GM18870 (cell line): ENCODE data around the gene TENM4.

Experiments
- ATAC-seq: cut with Tn5 transposase; IDR thresholded peaks from one replicate; pipeline ENCODE4 v1.9.1; 2021; ENCODE audit warnings: moderate library complexity; ENCODE audit not compliant: unreplicated experiment

TENM4 gene

DNA sequence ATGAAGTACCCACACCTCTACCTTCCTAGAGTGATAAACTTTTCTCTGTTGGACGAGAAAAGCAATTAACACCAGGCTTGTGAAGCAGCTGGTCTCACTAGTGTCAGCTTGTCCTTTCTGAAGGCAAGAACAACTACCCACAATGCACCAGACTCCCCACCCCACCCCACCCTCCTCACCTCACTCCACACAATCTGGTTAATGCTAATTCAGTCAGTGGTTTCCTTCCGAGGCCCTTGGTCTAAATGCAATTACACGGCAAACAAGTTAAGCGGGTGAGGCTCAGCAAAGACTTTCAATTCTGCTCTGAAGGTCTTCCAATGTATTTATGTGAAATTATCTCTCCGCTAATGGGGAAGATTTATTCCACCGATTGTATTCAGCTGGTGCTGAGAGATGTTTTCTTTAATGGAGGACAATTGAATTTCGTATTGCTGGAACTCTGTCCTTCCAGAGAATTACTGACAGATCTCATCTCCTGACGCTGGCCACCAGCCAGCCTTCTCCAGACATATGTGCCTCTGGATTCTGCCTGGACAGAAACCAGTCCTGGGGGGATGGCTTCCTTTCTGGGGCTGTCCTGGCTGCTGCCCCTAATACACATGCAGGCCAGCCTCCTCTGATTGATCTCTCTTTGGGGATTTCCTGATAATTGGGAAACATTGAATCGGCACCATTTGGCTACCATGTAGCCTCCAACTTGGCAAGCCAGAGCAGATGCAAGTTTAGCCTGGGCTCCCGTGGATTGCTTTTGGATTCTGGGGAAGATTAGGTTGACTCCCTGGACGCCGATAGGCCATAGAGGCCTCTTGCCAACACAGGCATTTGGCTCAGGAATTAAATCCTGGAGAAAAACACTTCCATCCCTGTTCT, 700.4 kb downstream of the TENM4 start:
- no peak for ATAC-seq

DNA sequence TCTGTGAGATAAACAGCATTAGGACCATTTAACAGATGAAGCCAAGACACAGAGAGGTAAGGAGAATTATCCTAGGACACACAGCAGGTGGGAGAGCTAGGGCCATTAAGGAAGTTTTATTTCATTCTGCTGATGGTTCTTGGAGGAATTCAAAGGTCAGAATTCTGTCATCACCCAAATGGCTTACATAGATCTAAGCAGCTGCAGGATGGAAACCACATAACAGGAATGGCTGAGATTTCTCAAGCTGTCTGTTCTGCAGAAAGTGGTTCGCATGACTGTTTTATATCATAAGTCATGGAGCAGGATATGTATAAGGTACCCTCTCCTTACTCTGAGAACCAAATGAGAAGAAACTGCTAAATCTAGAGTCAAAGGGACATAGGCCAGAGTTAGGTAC, 702.9 kb downstream of the TENM4 start:
- ATAC-seq, result no peak

DNA sequence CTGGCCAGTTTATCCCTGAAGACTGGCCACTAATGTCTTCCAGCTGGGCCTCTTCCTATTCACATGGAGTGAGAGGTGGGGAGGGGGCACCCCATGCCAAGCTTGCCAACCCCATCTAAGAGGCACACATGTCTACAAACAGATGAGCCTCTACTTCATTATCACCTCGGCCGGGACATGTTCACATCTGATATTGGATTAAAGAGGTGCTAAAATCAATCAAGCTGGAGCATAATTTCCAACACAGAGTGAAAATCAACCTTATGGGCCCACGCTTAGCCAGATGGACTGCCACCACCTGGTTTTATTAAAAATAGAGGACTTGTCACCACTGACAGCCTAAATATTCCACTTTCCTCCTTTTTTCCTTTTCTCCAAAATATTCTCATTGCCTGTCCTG, 703.5 kb downstream of the TENM4 start:
- ATAC-seq, result no peak

DNA sequence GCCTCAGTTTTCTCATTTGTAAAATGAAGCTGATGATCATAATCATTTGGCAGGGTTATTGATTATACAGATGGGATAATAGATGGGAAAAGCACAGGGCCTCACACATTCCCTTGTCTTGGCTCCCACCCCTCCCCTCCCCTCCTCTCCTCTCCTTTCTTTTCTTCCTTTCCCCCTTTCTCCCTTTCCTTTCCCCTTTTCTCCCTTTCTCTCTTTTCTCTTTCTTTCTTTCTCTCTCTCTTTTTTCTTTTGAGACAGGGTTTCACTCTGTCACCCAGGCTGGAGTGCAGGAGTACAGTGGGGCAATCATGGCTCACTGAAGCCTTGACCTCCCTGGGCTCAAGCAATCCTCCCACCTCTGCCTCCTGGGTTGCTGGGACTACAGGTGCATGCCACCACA, 705.1 kb downstream of the TENM4 start:
- ATAC-seq, result no peak

DNA sequence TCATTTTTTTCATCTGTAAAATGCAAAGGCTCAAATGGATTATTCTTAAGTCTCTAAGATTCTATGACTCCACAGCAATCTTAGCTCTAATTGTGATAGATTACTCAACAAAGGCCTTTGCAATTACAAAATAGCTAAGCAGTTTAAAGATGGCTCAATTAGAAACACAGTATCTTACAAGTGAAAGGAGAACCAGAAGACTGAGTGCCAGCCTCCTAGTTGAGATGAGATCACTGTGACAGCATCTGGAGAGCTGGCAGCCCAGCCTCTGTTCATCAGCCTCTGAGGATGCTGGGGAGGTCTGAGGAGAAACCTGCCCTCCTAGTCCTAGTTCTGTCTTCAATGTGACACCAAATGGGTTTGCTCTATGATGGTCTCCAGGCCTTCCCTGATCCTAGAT, 707.8 kb downstream of the TENM4 start:
- ATAC-seq, result no peak

DNA sequence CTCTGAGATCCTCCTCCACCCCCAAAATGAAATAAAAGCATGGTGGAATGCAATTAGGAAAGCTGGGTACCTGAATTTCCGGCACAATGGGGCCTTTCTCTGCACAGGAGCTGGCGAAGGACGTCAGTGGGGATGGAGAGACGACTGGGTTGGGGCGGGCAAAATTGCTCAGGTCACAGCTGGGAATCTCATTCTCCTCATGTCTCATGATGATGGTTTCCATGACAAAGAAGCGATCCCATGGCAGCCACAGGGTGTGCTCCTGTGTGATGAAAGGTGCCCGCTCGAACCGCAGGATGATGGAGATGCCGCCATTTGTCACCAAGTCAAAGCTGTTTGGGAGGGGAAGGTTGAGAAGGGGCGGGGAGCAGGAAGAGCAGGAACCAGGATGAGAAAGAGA, 708.6 kb downstream of the TENM4 start:
- ATAC-seq, result no peak

DNA sequence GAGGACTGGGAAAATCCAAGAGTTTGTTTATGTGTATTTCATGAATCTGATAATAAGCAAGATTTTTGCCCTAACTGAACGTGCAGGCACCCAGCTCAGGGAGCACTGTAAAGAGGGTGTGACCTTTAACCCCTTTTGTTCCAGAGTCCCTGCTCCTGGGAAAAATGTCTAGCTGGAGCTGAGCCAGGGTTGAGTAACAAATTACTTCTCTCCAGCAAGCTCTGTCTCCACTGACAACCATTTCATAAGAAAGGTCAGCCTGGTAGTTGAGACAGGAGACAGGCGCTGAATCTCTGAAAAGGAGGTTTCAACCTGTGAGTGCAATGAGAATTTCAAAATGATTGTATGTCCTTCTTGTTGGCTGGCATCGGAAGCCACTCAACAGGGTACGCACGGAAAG, 709.8 kb downstream of the TENM4 start:
- no peak for ATAC-seq

DNA sequence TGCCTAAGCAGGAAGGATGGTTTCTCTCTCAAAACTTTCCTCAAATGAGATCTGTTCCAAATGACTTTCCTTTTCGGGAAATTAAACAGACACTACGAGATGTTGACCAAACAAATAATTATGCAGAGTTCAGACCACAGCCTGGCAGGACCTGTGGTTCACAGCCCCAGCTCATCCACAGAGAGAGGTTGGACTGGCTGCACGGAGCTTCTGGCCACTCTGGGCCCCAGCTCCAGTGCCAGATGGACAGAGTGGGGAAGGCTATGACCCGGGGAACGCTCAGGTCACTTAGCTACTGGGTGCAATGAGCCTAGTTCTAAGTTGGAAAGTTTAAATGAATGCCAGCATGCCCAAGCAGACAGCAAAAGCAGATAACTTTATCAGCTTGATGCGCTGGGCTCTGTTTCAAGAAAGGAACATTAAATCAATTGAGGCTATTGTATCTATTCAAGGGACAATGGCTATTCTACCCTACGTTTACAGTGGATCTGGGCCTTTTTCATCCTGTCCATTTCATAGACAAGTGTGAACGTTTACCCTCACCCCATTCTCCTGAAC, 710.5 kb downstream of the TENM4 start:
- no peak for ATAC-seq

DNA sequence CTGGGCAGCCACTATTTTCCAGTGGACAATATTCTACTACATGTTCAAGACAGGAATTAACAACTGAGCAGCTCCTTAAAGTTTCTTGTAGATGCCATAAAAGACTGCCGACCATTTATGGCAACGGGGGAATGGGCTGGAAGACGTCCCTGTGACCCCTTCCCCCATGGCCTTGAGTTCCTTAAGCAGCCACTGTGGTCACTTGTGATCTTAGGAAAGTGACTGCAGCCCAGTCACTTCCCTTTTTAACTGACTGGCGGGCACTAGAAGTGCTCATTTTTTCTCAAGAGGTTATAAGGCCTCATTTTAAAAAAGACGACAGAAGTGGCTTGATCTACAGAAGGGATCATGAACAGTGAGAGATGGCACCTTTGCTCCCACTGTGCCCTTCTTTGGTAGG, 713.0 kb downstream of the TENM4 start:
- no peak for ATAC-seq

DNA sequence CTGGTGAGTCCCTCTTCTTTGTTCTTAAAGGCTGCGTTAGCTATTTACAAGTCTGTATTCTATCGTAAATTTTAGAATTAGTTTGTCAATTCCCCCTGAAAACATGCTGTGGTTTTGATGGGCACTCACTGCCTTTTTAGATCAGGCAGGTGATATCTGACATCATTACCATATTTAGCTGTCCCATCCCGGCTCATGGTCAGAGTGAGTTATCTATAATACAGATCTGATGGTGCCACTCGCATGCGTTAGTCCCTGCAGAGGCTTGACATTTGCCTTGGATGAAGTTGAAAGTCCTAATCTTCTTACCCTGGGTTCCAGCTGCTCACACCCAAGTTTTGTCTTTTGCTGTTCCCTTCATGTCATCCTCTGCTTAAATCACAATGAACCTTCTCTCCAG, 715.6 kb downstream of the TENM4 start:
- ATAC-seq, result no peak

DNA sequence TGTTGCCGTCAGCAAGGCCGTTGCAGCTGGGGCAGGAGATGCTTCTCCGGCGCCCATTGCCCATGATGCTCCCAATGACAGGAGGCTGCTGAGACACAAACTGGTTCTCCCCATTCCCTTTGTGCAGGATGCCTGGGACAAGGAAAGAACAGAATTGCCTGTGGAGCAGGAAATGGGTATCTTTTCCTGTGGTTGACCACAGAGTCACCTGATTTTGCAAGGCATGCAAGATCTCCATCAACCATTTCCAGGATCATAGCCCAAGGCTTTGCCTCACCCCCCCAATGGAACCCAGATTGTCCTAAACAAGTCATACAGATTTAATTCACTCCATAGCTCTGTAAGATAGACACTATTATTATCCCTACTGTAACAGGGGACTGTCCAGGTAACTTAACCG, 718.0 kb downstream of the TENM4 start:
- ATAC-seq, result no peak

DNA sequence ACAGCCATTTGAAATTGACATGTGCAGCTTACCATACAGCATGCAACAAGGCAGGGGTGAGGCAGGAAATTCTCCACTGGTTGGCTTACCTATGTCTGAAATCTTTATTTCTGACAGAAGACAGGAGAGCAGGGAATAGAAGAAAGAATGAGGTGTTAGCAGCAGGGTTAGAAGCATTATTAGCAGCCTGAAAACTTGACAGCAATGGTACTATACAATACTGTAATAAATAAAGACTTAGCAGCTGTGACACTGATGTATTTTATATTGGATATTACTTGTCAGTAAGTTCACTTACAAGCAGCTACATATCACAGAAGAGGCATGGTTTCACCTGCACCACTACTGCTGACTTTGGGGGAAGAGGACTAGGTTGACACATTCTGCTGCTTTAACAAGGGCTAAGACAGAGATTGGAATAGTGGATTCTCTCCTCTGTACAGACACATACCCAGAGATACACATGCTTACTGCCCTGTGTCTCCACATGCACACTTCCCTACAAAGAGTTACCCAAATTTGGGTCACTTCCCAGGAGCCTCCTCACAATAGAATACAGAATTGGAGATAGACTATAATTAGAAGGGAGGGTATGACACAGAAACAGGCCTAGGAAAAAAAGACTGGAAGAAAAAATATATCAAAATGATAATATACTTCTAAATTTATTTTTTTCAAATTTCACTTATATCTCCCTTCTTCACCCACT, 720.4 kb downstream of the TENM4 start:
- ATAC-seq, result no peak

DNA sequence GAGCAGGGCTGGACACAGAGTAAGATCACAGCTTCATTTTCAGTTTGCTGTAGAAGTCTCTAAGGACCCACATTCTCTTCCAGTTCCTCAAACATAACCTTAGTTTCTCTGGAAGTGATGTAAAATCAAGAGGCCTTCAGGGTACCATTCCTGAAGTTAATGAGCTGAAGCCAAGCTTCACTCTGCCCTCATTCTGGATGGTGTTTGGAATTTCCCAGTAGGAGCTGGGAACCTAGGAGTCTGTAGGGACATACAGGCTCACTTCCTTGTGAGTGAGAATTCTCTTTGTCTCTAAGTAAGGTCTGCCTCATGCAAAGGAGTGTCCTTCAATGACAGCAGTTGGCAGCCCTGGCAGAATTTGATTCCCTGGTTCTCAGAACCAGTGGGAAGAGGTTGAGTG, 723.8 kb downstream of the TENM4 start:
- no peak for ATAC-seq

DNA sequence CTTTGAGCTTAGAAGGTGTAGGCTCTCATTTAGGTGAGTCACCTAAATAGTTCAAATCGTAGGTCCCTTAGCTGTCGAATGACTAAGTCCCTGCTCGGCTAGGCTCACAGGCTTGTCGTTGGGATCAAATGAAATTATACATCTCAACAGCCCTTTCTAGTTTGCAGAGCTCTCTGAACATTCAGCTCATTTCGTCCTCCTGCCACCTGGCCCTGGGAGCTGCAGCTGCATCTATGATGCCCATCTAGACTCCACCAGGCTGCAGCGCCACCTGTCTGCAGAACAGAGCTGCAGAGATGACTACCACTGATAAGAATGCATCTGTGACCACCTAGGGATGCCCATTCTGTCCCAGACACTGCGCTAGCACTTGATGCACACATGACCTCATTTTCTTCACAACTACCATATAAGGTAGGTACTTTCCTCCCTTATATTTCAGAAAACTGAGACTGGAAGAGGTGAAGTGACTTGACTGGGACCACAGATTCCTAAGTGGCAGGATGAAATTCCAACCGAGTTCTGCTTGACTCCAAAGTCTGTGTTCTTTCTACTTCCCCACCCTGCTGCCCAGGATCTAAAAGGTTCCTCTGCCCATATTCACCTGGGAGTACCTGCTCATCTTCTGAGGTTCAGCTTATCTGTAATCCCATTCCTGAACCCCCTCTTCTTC, 725.1 kb downstream of the TENM4 start:
- ATAC-seq, result peak; percentile 60

DNA sequence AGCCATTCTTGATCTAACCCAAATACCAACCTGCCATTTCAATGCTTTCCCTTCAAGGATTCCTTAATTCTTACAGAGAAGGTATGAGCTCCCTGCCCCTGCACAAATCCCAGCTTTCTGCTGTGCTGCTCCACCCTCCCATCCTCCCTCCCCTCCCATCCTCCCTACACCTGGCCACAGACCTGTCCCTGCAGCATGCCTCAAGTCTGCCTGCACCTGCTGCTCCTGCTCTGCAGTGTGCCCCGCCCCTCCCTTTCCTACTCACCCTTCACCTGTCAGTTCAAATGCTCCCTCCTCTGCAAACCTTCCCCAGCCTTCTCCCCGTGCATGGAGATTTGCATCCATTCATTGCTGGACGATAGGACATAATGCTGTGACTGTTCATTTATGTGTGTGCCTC, 726.3 kb downstream of the TENM4 start:
- ATAC-seq, result no peak

DNA sequence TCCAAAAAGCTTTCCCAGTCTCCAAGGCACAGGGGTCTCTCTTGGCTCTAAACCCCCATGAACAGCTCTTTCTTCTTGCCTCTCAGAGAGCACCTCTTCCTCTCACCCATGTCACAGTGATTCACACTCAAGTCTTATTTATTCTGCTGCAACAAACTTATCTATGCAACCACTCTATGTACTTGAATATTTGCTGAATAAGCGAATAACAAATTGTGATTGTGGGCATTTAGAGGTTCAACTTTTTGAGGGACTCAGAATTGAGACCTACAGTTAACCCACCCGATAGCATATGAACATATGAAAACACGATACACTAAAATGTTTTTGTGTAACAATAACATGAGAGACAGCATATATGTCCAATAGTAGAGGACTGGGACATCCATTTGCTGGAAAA, 729.1 kb downstream of the TENM4 start:
- ATAC-seq, result no peak

DNA sequence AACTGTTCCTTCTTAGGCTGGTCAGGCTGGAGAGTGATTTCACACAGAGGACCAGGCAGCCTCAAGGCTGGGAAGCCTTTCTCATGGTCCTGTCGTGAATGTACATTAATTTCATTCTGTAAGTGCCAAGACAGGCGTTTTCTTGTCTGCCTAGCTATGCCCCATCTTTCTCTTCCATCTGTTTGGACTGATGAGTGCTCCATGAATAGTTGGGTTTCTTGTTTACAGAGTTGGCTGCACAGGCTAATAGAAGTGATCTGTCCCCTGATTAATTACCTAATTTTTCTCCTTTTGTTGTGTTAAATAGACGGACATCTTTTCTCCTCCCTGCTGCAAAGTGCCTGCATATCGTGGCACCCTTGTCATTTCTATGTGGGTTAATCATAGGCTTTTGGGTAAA, 730.4 kb downstream of the TENM4 start:
- no peak for ATAC-seq

DNA sequence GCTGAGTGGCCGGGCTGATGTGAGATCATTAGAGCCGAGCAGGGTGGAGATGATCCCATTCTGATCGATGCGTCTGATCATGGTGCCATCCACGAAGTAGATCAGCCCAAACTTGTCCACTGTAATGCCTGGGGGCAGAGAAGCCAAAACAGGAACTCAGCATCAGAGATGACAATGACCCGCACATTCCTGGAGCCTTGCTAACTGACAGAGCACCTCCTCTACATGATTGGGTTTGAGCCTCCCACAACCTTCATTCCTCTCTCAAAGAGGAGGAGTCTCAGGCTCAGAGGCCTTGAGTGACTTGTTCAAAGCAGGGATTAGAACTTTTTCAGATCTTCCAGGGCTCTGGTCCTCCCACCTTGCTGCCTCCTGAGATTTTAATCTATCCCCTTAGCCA, 732.4 kb downstream of the TENM4 start:
- no peak for ATAC-seq

DNA sequence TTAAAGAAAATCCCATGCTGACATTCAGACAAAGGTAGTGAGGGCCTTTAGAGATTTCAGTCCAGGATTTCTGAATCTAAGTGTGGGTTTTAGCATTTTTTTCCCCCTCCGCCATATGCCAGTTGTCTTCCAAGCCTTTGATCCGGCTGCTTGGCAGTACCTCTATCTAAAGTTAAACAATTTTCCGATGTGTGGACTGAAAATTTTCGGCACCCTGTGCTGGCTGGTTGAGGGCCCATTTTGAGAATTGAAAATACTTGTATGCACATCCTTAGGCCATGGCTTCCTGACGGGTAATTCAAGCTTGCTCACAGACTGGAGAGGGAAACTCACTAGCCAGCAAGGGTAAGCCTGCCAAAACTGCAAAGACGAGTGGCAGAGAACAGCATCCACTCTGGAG, 734.3 kb downstream of the TENM4 start:
- no peak for ATAC-seq

DNA sequence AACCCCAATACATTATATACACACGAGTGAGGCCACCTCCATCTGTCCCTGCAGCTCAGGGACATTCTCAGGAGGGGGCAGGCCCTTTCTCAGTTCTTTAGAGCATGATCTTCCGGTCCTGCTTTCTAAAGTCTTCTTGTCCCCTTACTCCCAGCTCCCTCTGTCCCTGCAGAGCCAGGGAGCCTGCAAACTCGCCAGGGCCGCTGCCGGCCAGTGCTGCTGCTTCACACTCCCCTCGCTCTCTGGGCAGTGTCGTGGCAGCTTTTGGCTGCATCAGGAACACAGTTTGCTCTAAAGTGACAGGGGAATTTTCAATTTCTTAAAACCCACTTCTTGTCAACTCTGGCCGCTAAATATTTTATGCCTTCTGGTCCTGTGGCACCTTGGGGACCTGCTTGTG, 736.0 kb downstream of the TENM4 start:
- ATAC-seq, result no peak

DNA sequence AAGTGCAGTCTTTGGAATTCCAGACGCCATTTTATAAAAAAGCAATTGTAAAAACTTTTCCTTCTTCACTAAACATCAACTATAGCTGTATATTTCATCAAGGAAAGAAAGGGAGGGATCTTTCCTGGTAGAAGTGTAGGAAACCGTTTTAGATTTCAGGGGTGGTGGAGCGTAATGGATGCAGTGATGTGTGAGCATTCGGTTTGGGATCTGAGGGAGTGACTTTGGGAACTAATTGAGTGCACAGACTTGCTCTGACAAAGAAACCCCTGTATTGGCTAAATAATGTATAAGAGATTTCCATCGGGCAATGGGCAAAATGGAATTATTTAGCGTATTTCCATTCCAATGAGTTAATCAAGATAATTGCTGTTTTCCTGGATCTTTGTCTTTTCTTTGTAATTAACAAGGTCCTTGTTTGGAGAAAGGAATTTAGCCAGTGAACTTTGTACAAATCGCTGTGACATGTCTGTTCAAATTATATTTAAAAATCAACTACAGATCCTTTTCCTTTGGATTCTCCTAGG, 741.2 kb downstream of the TENM4 start:
- ATAC-seq, result no peak
